MV-4-11 (cell line): ENCODE results near the gene FBXL16.
A peak's percentile ranks its signal among the peaks of the same experiment; 100 is the strongest.
"Not testable (repeated sequence)": the region's sequence is repeated elsewhere in the genome, so short reads cannot be mapped to it uniquely, and the experiment has no call there.

Experiments
- DNase-seq: peaks from one replicate; lab custom pipeline; 2025; lab: John Stamatoyannopoulos, UW

The FBXL16 gene

GRCh38 chr16:709566-710499 lies 4.2 kb upstream of the FBXL16 start:
- DNase-seq, result peak; percentile 60

GRCh38 chr16:708959-709358 lies 3.4 kb upstream of the FBXL16 start:
- DNase-seq, result no peak

- no peak for DNase-seq
These were observed 2.4 kb upstream of the FBXL16 start for GRCh38 chr16:708019-708418.

- DNase-seq, result no peak
These were observed 1.5 kb upstream of the FBXL16 start for GRCh38 chr16:707062-707538.

- no peak for DNase-seq
These were observed 824 bp upstream of the FBXL16 start for GRCh38 chr16:706189-707061.

GRCh38 chr16:704552-705380 lies 835 bp downstream of the FBXL16 start:
- DNase-seq, result no peak

GRCh38 chr16:704047-704446 lies 1.6 kb downstream of the FBXL16 start:
- DNase-seq, result no peak

- no peak for DNase-seq
These were observed 2.2 kb downstream of the FBXL16 start for GRCh38 chr16:703406-703805.

GRCh38 chr16:702341-702740 lies 3.3 kb downstream of the FBXL16 start:
- no peak for DNase-seq

GRCh38 chr16:700684-701584 lies 4.7 kb downstream of the FBXL16 start:
- DNase-seq, result no peak

GRCh38 chr16:698911-699671 lies 6.5 kb downstream of the FBXL16 start:
- no peak for DNase-seq

- DNase-seq, result no peak
These were observed 10.1 kb downstream of the FBXL16 start for GRCh38 chr16:695355-696089.

- DNase-seq, result no peak
These were observed 10.7 kb downstream of the FBXL16 start for GRCh38 chr16:694863-695354.

GRCh38 chr16:694187-694862 lies 11.3 kb downstream of the FBXL16 start:
- no peak for DNase-seq

GRCh38 chr16:693766-694165 lies 11.8 kb downstream of the FBXL16 start:
- no peak for DNase-seq

GRCh38 chr16:693364-693763 lies 12.2 kb downstream of the FBXL16 start:
- no peak for DNase-seq

- DNase-seq, result no peak
These were observed 13.1 kb downstream of the FBXL16 start for GRCh38 chr16:692356-693108.

- not testable (repeated sequence) for DNase-seq
These were observed 14.4 kb downstream of the FBXL16 start for GRCh38 chr16:691242-691641.
